ENCODE data around the gene BCAS3.
A peak's percentile ranks its signal among the peaks of the same experiment; 100 is the strongest.

BCAS3 gene

DNA sequence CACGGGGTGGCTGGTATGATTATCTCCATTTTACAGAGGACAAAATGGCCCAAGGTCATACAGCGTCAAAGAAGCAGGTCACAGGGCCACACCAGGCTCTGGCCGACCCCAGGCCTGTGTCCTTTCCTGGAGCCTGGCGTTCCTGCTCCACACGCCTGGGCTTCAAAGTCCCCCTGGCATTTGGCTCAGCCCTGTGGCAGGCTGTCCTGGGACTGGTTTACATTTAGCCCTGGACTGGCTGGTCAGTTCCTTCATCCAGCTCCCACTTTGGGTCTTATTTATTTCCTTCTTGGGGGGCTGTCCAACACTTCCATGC lies 737.2 kb downstream of the BCAS3 start:
- peaks cover 0 to 4% (median 0%) of the 10 kb centered on the region in 5 experiments for H3K9me3 ChIP-seq (ENCODE audit: control extremely low read depth in 1 of 5, control insufficient read depth in 4 of 5, insufficient read depth in 2 of 5, low read depth in 1 of 5, low read length in 4 of 5)
- no peak overlapping the region for H3K27ac ChIP-seq (ENCODE audit: insufficient read depth in 1 of 2, low read depth in 1 of 2, low read length in 2 of 2, poor library complexity in 1 of 2, severe bottlenecking in 2 of 2)
- ChIA-PET CTCF (interaction anchor here (1.2 to 1.5 kb wide), 2 partner anchors 136 to 138 kb away, joined by 3 read pairs; no protein-coding TSS in a partner anchor), POLR2A (no interaction called here)
- H3K4me3 ChIP-seq (ENCODE audit: control insufficient read depth in 1 of 7, extremely low read depth in 1 of 7, insufficient read depth in 4 of 7, low read depth in 2 of 7, low read length in 6 of 7): no peak overlapping the region
- no peaks in the 10 kb centered on the region for H3K36me3 ChIP-seq (ENCODE audit: control insufficient read depth in 4 of 4, insufficient read depth in 4 of 4, low read length in 3 of 4)
- H3K4me1 ChIP-seq (ENCODE audit: control extremely low read depth in 1 of 4, control insufficient read depth in 4 of 4, insufficient read depth in 4 of 4, low read length in 3 of 4): peaks cover 1 to 38% (median 30%) of the 10 kb centered on the region in 4 experiments
- 95% methylated on average over 5 of the region's 5 CpGs for WGBS (ENCODE audit: insufficient coverage)
- DNase-seq: no peak
- peaks cover 0 to 72% (median 37%) of the 10 kb centered on the region in 5 experiments for H3K27me3 ChIP-seq (replicated peaks in 2 of 5; ENCODE audit: control insufficient read depth in 4 of 5, insufficient read depth in 5 of 5, low read length in 4 of 5)

DNA sequence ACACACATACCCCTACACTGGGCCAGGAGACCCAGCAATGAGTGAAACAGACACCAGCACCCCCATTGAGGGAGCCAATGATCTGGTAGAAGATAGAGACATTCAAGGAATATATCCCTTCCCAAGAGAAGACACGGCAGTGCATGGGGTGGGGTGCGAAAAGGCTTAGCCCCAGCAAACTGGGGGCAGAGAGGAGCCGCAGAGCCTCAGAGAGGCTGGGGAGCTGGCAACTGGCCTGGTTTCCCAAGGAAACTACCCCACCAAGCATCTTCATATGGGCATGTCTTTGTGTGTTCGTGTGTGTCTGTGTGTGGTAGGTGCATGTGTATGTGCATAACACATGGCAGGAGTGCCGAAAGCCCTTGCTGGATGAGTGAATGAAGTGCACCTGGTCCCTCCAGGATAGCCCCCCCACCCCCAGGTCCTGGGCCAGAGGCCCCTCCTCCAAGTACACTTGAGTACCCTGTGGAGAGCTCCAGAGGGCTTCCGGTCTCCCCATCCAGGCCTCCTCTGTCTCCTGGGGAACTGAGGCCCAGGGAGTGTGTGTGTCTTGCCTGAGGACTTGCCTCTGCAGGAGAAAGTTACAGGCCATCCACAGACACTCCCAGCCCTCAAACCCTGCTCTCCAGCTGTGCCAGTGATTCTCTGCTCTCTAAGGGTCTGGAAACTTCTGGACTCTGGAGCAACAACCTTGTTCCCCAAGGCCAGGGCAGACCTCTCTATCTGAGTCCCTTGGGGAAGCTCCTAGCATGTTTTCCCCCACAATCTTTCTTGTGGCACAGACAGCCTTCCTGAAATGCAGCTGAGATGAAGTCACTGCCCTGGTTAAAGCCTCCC lies 737.9 kb downstream of the BCAS3 start:
- 97% methylated on average over 4 of the region's 6 CpGs for WGBS (ENCODE audit: insufficient coverage)
- Histone ChIP-seq H3K4me3 (ENCODE audit: control insufficient read depth in 1 of 7, extremely low read depth in 1 of 7, insufficient read depth in 4 of 7, low read depth in 2 of 7, low read length in 6 of 7) (no peak overlapping the region), H3K27me3 (replicated peaks in 2 of 5; ENCODE audit: control insufficient read depth in 4 of 5, insufficient read depth in 5 of 5, low read length in 4 of 5) (peaks cover 0 to 72% (median 35%) of the 10 kb centered on the region in 5 experiments), H3K27ac (ENCODE audit: insufficient read depth in 1 of 2, low read depth in 1 of 2, low read length in 2 of 2, poor library complexity in 1 of 2, severe bottlenecking in 2 of 2) (no peak overlapping the region), H3K36me3 (ENCODE audit: control insufficient read depth in 4 of 4, insufficient read depth in 4 of 4, low read length in 3 of 4) (no peaks in the 10 kb centered on the region), H3K9me3 (ENCODE audit: control extremely low read depth in 1 of 5, control insufficient read depth in 4 of 5, insufficient read depth in 2 of 5, low read depth in 1 of 5, low read length in 4 of 5) (peaks cover 0 to 4% (median 0%) of the 10 kb centered on the region in 5 experiments), H3K4me1 (ENCODE audit: control extremely low read depth in 1 of 4, control insufficient read depth in 4 of 4, insufficient read depth in 4 of 4, low read length in 3 of 4) (peaks cover 0 to 31% (median 23%) of the 10 kb centered on the region in 4 experiments)
- POLR2A ChIA-PET: no interaction called here
- DNase-seq: no peak
- CTCF ChIA-PET: interaction anchor here (0.7 to 1.5 kb wide), 8 partner anchors 21 to 421 kb away, joined by 3 to 6 read pairs (median 3); no protein-coding TSS in a partner anchor

- Histone ChIP-seq H3K4me1 (ENCODE audit: control extremely low read depth in 1 of 4, control insufficient read depth in 4 of 4, insufficient read depth in 4 of 4, low read length in 3 of 4) (peaks cover 0 to 26% (median 20%) of the 10 kb centered on the region in 4 experiments), H3K27ac (ENCODE audit: insufficient read depth in 1 of 2, low read depth in 1 of 2, low read length in 2 of 2, poor library complexity in 1 of 2, severe bottlenecking in 2 of 2) (no peak overlapping the region), H3K4me3 (ENCODE audit: control insufficient read depth in 1 of 7, extremely low read depth in 1 of 7, insufficient read depth in 4 of 7, low read depth in 2 of 7, low read length in 6 of 7) (no peak overlapping the region), H3K36me3 (ENCODE audit: control insufficient read depth in 4 of 4, insufficient read depth in 4 of 4, low read length in 3 of 4) (no peaks in the 10 kb centered on the region), H3K9me3 (ENCODE audit: control extremely low read depth in 1 of 5, control insufficient read depth in 4 of 5, insufficient read depth in 2 of 5, low read depth in 1 of 5, low read length in 4 of 5) (peaks cover 0 to 4% (median 0%) of the 10 kb centered on the region in 5 experiments), H3K27me3 (replicated peaks in 2 of 5; ENCODE audit: control insufficient read depth in 4 of 5, insufficient read depth in 5 of 5, low read length in 4 of 5) (peaks cover 0 to 72% (median 35%) of the 10 kb centered on the region in 5 experiments)
- POLR2A ChIA-PET: no interaction called here
- WGBS (ENCODE audit: insufficient coverage): 93% methylated on average over 6 of the region's 6 CpGs
- CTCF ChIA-PET: interaction anchor here (0.7 to 1.4 kb wide), 7 partner anchors 22 to 420 kb away, joined by 3 to 6 read pairs (median 3); no protein-coding TSS in a partner anchor
- no peak for DNase-seq
These were observed 738.5 kb downstream of the BCAS3 start for GRCh38 chr17:61416211-61416539.

DNA sequence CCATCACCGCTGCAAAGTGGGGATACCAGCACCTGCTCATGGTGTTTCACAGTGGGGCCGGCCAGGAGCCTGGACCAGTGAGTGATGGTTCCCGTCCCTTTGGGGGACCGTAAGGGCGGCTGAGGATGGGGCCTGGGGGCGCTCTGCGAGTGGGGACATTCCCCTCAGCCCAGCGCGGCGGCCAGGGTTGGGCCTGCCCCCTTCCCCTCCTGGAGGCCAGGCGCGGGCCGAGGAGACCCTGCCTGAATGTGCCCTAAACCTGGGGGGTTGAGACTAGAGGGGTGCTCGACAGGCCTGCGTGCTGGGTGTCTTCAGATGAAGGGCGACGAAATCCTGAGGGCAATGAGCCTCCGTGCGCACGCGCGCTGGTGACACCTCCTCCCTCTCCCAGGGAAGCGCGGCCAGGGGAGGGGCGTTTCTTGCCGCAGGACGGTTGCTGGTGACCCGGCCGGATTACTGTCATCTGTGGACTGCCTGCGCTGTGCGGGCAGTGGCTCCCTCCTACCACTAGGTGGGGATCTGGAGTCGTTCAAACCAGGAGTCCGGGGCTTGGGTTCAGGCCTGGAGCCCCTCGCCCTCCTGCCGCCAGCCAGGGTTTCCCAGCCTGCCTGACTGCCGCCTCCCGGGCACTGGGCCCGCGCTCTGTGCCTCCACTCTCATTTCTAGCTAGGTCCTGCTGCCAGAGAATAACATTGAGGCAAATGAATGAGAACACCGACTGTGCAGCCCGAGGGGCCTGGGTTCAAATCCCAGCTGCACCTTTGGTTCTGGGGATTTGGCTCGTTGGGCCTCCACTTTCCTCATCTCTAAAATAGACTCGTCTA lies 739.1 kb downstream of the BCAS3 start:
- 22% methylated on average over 35 of the region's 43 CpGs for WGBS (ENCODE audit: insufficient coverage)
- H3K27me3 ChIP-seq (replicated peaks in 2 of 5; ENCODE audit: control insufficient read depth in 4 of 5, insufficient read depth in 5 of 5, low read length in 4 of 5): peaks cover 0 to 71% (median 31%) of the 10 kb centered on the region in 5 experiments

DNA sequence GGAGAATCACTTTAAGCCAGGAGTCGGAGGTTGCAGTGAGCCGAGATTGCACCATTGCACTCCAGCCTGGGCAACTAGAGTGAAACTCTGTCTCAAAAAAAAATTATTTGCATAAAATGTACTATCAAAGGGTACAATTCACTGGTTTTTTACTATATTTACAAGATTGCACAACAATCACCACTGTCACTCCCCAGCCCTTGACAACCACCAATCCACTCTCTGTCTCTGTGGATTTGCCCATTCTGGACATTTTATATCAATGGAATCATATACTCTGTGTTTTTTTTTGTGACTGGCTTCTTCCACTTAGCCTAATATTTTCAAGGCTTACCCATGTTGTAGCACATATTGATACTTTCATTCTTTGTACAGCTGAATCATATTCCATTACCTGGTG lies 740.8 kb downstream of the BCAS3 start:
- Histone ChIP-seq H3K4me1 (ENCODE audit: control extremely low read depth in 1 of 4, control insufficient read depth in 4 of 4, insufficient read depth in 4 of 4, low read length in 3 of 4) (peaks cover 0 to 8% (median 2%) of the 10 kb centered on the region in 4 experiments), H3K36me3 (ENCODE audit: control insufficient read depth in 4 of 4, insufficient read depth in 4 of 4, low read length in 3 of 4) (no peaks in the 10 kb centered on the region), H3K27ac (ENCODE audit: insufficient read depth in 1 of 2, low read depth in 1 of 2, low read length in 2 of 2, poor library complexity in 1 of 2, severe bottlenecking in 2 of 2) (no peak overlapping the region), H3K9me3 (ENCODE audit: control extremely low read depth in 1 of 5, control insufficient read depth in 4 of 5, insufficient read depth in 2 of 5, low read depth in 1 of 5, low read length in 4 of 5) (peaks cover 0 to 4% (median 0%) of the 10 kb centered on the region in 5 experiments), H3K27me3 (replicated peaks in 2 of 5; ENCODE audit: control insufficient read depth in 4 of 5, insufficient read depth in 5 of 5, low read length in 4 of 5) (peaks cover 5 to 70% (median 33%) of the 10 kb centered on the region in 5 experiments), H3K4me3 (ENCODE audit: control insufficient read depth in 1 of 7, extremely low read depth in 1 of 7, insufficient read depth in 4 of 7, low read depth in 2 of 7, low read length in 6 of 7) (no peak overlapping the region)
- ChIA-PET CTCF (interaction anchor here (1.0 to 1.5 kb wide), 3 partner anchors 24 to 165 kb away, joined by 3 read pairs; no protein-coding TSS in a partner anchor), POLR2A (no interaction called here)
- 100% methylated on average over 2 of the region's 2 CpGs for WGBS (ENCODE audit: insufficient coverage)
- DNase-seq: no peak

More for the DNA sequence above, 739.1 kb downstream of the BCAS3 start:
- ChIA-PET CTCF (interaction anchor here (0.7 to 1.5 kb wide), 7 partner anchors 23 to 420 kb away, joined by 3 to 5 read pairs (median 3); no protein-coding TSS in a partner anchor), POLR2A (no interaction called here)
- Histone ChIP-seq H3K36me3 (ENCODE audit: control insufficient read depth in 4 of 4, insufficient read depth in 4 of 4, low read length in 3 of 4) (no peaks in the 10 kb centered on the region), H3K9me3 (ENCODE audit: control extremely low read depth in 1 of 5, control insufficient read depth in 4 of 5, insufficient read depth in 2 of 5, low read depth in 1 of 5, low read length in 4 of 5) (peaks cover 0 to 4% (median 0%) of the 10 kb centered on the region in 5 experiments), H3K4me1 (ENCODE audit: control extremely low read depth in 1 of 4, control insufficient read depth in 4 of 4, insufficient read depth in 4 of 4, low read length in 3 of 4) (peaks cover 0 to 20% (median 14%) of the 10 kb centered on the region in 4 experiments), H3K27ac (ENCODE audit: insufficient read depth in 1 of 2, low read depth in 1 of 2, low read length in 2 of 2, poor library complexity in 1 of 2, severe bottlenecking in 2 of 2) (no peak overlapping the region), H3K4me3 (ENCODE audit: control insufficient read depth in 1 of 7, extremely low read depth in 1 of 7, insufficient read depth in 4 of 7, low read depth in 2 of 7, low read length in 6 of 7) (peak overlapping the region in 3 of 7 experiments; percentile 11 to 30 (median 24))
- DNase-seq: peak; percentile 69 to 74 (median 70)

- H3K9me3 ChIP-seq (ENCODE audit: control extremely low read depth in 1 of 5, control insufficient read depth in 4 of 5, insufficient read depth in 2 of 5, low read depth in 1 of 5, low read length in 4 of 5): peaks cover 0 to 2% (median 0%) of the 10 kb centered on the region in 5 experiments
- no peak overlapping the region for H3K27ac ChIP-seq (ENCODE audit: insufficient read depth in 1 of 2, low read depth in 1 of 2, low read length in 2 of 2, poor library complexity in 1 of 2, severe bottlenecking in 2 of 2)
- no peaks in the 10 kb centered on the region for H3K36me3 ChIP-seq (ENCODE audit: control insufficient read depth in 4 of 4, insufficient read depth in 4 of 4, low read length in 3 of 4)
- no peak overlapping the region for H3K4me3 ChIP-seq (ENCODE audit: control insufficient read depth in 1 of 7, extremely low read depth in 1 of 7, insufficient read depth in 4 of 7, low read depth in 2 of 7, low read length in 6 of 7)
- CTCF ChIA-PET: interaction anchor here (1.8 kb wide), 1 partner anchor 131 kb away, joined by 5 read pairs; no protein-coding TSS in a partner anchor
- DNase-seq: no peak
- peaks cover 5 to 68% (median 33%) of the 10 kb centered on the region in 5 experiments for H3K27me3 ChIP-seq (replicated peaks in 2 of 5; ENCODE audit: control insufficient read depth in 4 of 5, insufficient read depth in 5 of 5, low read length in 4 of 5)
- POLR2A ChIA-PET: interaction anchor here (0.6 kb wide), 1 partner anchor 190 kb away, joined by 3 read pairs; no protein-coding TSS in a partner anchor
- peaks cover 0 to 8% (median 2%) of the 10 kb centered on the region in 4 experiments for H3K4me1 ChIP-seq (ENCODE audit: control extremely low read depth in 1 of 4, control insufficient read depth in 4 of 4, insufficient read depth in 4 of 4, low read length in 3 of 4)
- 94% methylated on average over 8 of the region's 8 CpGs for WGBS (ENCODE audit: insufficient coverage)
These were observed 741.9 kb downstream of the BCAS3 start for GRCh38 chr17:61419496-61420046.

Measured in common myeloid progenitor, CD34-positive (primary cell).